CD8-positive, alpha-beta memory T cell (primary cell): ENCODE measurements around the gene TBCD. TPM values are rescaled to one million over a fixed set of nuclear protein-coding genes. Genes with fewer than 3 reads are reported as not detected.

Experiments
- CTCF ChIA-PET: fragments of 350-600 bp; sonication (Branson Sonifier 250); formaldehyde crosslinking; loops from one replicate; lab custom pipeline; 2021; ENCODE audit warnings: antibody characterized with exemption; lab: Charles Lee
- POLR2A ChIA-PET: fragments of 350-600 bp; sonication (Branson Sonifier 250); formaldehyde crosslinking; loops from one replicate; lab custom pipeline; 2021; ENCODE audit warnings: antibody characterized with exemption; lab: Charles Lee
- DNase-seq, 5 donors: peaks; one replicate each; pipeline versions ENCODE4 v3.0.0 to v3.0.0-alpha.2; 2020 to 2022; ENCODE audit warnings: mixed read lengths in 1 of 5
- H3K27ac ChIP-seq: one replicate; pipeline ENCODE4 v1.7.0; 2013; ENCODE audit warnings: low read depth, mild to moderate bottlenecking, low read length, moderate library complexity
- H3K27me3 ChIP-seq: 2 replicates; pipeline ENCODE4 v1.7.0; 2013; ENCODE audit warnings: low read length, mild to moderate bottlenecking; ENCODE audit not compliant: insufficient read depth, poor library complexity, severe bottlenecking
- H3K36me3 ChIP-seq: 2 replicates; pipeline ENCODE4 v1.7.0; 2013; ENCODE audit warnings: mild to moderate bottlenecking, low read length, moderate library complexity; ENCODE audit not compliant: insufficient read depth
- H3K4me1 ChIP-seq: 2 replicates; pipeline ENCODE4 v1.7.0; 2013; ENCODE audit warnings: mild to moderate bottlenecking, low read length, moderate library complexity; ENCODE audit not compliant: insufficient read depth
- H3K4me3 ChIP-seq: 2 replicates; pipeline ENCODE4 v1.7.0; 2013; ENCODE audit warnings: mild to moderate bottlenecking, low read length
- H3K9me3 ChIP-seq: 2 replicates; pipeline ENCODE4 v1.7.0; 2013; ENCODE audit warnings: mild to moderate bottlenecking, low read length
- H3K27ac Mint-ChIP-seq, 8 donors: one replicate each; pipeline ENCODE4 v1.8.0; 2020 to 2021; ENCODE audit warnings: mixed read lengths in 8 of 8, mild to moderate bottlenecking in 6 of 8, inconsistent platforms in 3 of 8, moderate library complexity in 3 of 8
- H3K27me3 Mint-ChIP-seq, 2 donors: one replicate each; pipeline ENCODE4 v1.8.0; 2020 to 2021; ENCODE audit warnings: mixed read lengths in 2 of 2, mild to moderate bottlenecking in 1 of 2, moderate library complexity in 1 of 2
- H3K36me3 Mint-ChIP-seq, 3 donors: one replicate each; pipeline ENCODE4 v1.8.0; 2020 to 2021; ENCODE audit warnings: mixed read lengths in 3 of 3, inconsistent platforms in 1 of 3, mild to moderate bottlenecking in 1 of 3
- H3K4me1 Mint-ChIP-seq, 3 donors: one replicate each; pipeline ENCODE4 v1.8.0; 2020 to 2021; ENCODE audit warnings: mixed read lengths in 3 of 3, inconsistent platforms in 1 of 3, mild to moderate bottlenecking in 1 of 3
- H3K4me3 Mint-ChIP-seq, 7 donors: one replicate each; pipeline ENCODE4 v1.8.0; 2020 to 2021; ENCODE audit warnings: mixed read lengths in 7 of 7, mild to moderate bottlenecking in 6 of 7, moderate library complexity in 4 of 7, inconsistent platforms in 2 of 7
- H3K9me3 Mint-ChIP-seq, 5 donors: one replicate each; pipeline ENCODE4 v1.8.0; 2020 to 2022; ENCODE audit warnings: mixed read lengths in 5 of 5, mild to moderate bottlenecking in 3 of 5, moderate library complexity in 2 of 5, inconsistent platforms in 1 of 5
- polyA plus RNA-seq: library from polyadenylated mRNA; unstranded; fragments of 300-500 nt; fragmentation: Illumina TruSeq; gene quantifications from one replicate; pipeline ENCODE4 v1.2.3, GENCODE V29; 2021
- total RNA-seq, 2 experiments: library from RNA; stranded (reverse); gene quantifications; one replicate each; pipeline ENCODE4 v1.2.3, GENCODE V29; 2021

The TBCD gene
- total and polyA plus RNA-seq, 3 experiments from 2014 or later, result 79.1 to 130 (median 83.7) TPM

- POLR2A ChIA-PET, result interaction anchor here (0.9 to 3.5 kb wide), 3 partner anchors 14 to 24 kb away, joined by 3 to 24 read pairs (median 3); no protein-coding TSS in a partner anchor
- H3K27me3 Mint-ChIP-seq, result peaks cover 0 to 2% of the 10 kb centered on the region in 2 donors
- H3K27ac ChIP-seq, result peak overlapping the region; percentile 74
- DNase-seq, result peak; percentile 81 to 94 (median 86)
- H3K9me3 Mint-ChIP-seq, result no peaks in the 10 kb centered on the region
- peak overlapping the region; percentile 59 for H3K4me3 ChIP-seq
- H3K36me3 Mint-ChIP-seq, result peaks cover 0 to 34% (median 13%) of the 10 kb centered on the region in 3 donors
- CTCF ChIA-PET, result interaction anchor here (1.2 to 1.9 kb wide), 2 partner anchors 18 to 19 kb away, joined by 3 to 9 read pairs; no protein-coding TSS in a partner anchor
- no peaks in the 10 kb centered on the region for H3K36me3 ChIP-seq
- H3K4me3 Mint-ChIP-seq, result peak overlapping the region; percentile 69 to 88 (median 86)
- H3K27ac Mint-ChIP-seq, result peak overlapping the region; percentile 97 to 100 (median 100)
- H3K4me1 ChIP-seq, result peaks cover 55% of the 10 kb centered on the region
- no peaks in the 10 kb centered on the region for H3K27me3 ChIP-seq
- H3K4me1 Mint-ChIP-seq, result peaks cover 83 to 97% (median 95%) of the 10 kb centered on the region in 3 donors
- no peaks in the 10 kb centered on the region for H3K9me3 ChIP-seq
Observed at GRCh38 chr17:82882715-82883418, 131.0 kb downstream of the TBCD start.

- Histone ChIP-seq H3K27ac (peak overlapping the region; percentile 14), H3K9me3 (no peaks in the 10 kb centered on the region), H3K4me1 (peaks cover 55% of the 10 kb centered on the region), H3K27me3 (no peaks in the 10 kb centered on the region), H3K36me3 (no peaks in the 10 kb centered on the region), H3K4me3 (peak overlapping the region; percentile 38)
- ChIA-PET POLR2A (interaction anchor here (0.9 to 3.5 kb wide), 3 partner anchors 13 to 24 kb away, joined by 3 to 24 read pairs (median 3); no protein-coding TSS in a partner anchor), CTCF (interaction anchor here (0.8 to 2.0 kb wide), 3 partner anchors 20 to 102 kb away, joined by 3 to 9 read pairs (median 7); no protein-coding TSS in a partner anchor)
- peaks cover 0 to 2% of the 10 kb centered on the region in 2 donors for H3K27me3 Mint-ChIP-seq
- H3K36me3 Mint-ChIP-seq, result peaks cover 0 to 29% (median 14%) of the 10 kb centered on the region in 3 donors
- peaks cover 79 to 96% (median 94%) of the 10 kb centered on the region in 3 donors for H3K4me1 Mint-ChIP-seq
- peak overlapping the region; percentile 69 to 88 (median 87) for H3K4me3 Mint-ChIP-seq
- H3K27ac Mint-ChIP-seq, result peak overlapping the region; percentile 97 to 100 (median 100)
- peak in 2 of 5 donors; percentile 19 to 61 for DNase-seq
- no peaks in the 10 kb centered on the region for H3K9me3 Mint-ChIP-seq
Observed at GRCh38 chr17:82883419-82884031, 131.7 kb downstream of the TBCD start.

- peak overlapping the region; percentile 69 to 88 (median 87) for H3K4me3 Mint-ChIP-seq
- H3K9me3 Mint-ChIP-seq, result no peaks in the 10 kb centered on the region
- no peak overlapping the region for H3K4me3 ChIP-seq
- H3K9me3 ChIP-seq, result no peaks in the 10 kb centered on the region
- H3K4me1 Mint-ChIP-seq, result peaks cover 72 to 88% (median 84%) of the 10 kb centered on the region in 3 donors
- H3K27ac ChIP-seq, result peak overlapping the region; percentile 76
- peak in 3 of 5 donors; percentile 27 to 65 (median 48) for DNase-seq
- H3K36me3 Mint-ChIP-seq, result peaks cover 0 to 24% (median 12%) of the 10 kb centered on the region in 3 donors
- H3K36me3 ChIP-seq, result no peaks in the 10 kb centered on the region
- H3K27me3 ChIP-seq, result no peaks in the 10 kb centered on the region
- CTCF ChIA-PET, result interaction anchor here (0.7 to 2.4 kb wide), 9 partner anchors 9 to 314 kb away, joined by 3 to 15 read pairs (median 4); no protein-coding TSS in a partner anchor
- no peaks in the 10 kb centered on the region for H3K27me3 Mint-ChIP-seq
- POLR2A ChIA-PET, result interaction anchor here (0.7 to 3.5 kb wide), 3 partner anchors 12 to 49 kb away, joined by 3 to 24 read pairs (median 3); no protein-coding TSS in a partner anchor
- H3K27ac Mint-ChIP-seq, result peak overlapping the region; percentile 97 to 100 (median 100)
- H3K4me1 ChIP-seq, result peaks cover 55% of the 10 kb centered on the region
Observed at GRCh38 chr17:82884341-82884969, 132.6 kb downstream of the TBCD start.

- Histone ChIP-seq H3K27ac (peak overlapping the region; percentile 76), H3K36me3 (no peaks in the 10 kb centered on the region), H3K9me3 (no peaks in the 10 kb centered on the region), H3K27me3 (no peaks in the 10 kb centered on the region), H3K4me3 (no peak overlapping the region), H3K4me1 (peaks cover 55% of the 10 kb centered on the region)
- ChIA-PET CTCF (interaction anchor here (0.7 to 2.4 kb wide), 11 partner anchors 8 to 313 kb away, joined by 3 to 15 read pairs (median 3); no protein-coding TSS in a partner anchor), POLR2A (interaction anchor here (0.6 to 3.5 kb wide), 4 partner anchors 12 to 49 kb away, joined by 3 to 24 read pairs (median 5); no protein-coding TSS in a partner anchor)
- peaks cover 68 to 87% (median 84%) of the 10 kb centered on the region in 3 donors for H3K4me1 Mint-ChIP-seq
- peaks cover 0 to 24% (median 13%) of the 10 kb centered on the region in 3 donors for H3K36me3 Mint-ChIP-seq
- no peaks in the 10 kb centered on the region for H3K27me3 Mint-ChIP-seq
- H3K27ac Mint-ChIP-seq, result peak overlapping the region; percentile 97 to 100 (median 100)
- peak overlapping the region; percentile 69 to 88 (median 87) for H3K4me3 Mint-ChIP-seq
- no peaks in the 10 kb centered on the region for H3K9me3 Mint-ChIP-seq
- peak; percentile 34 to 76 (median 43) for DNase-seq
Observed at GRCh38 chr17:82884970-82885353, 133.1 kb downstream of the TBCD start.

- Histone ChIP-seq H3K27ac (no peak overlapping the region), H3K36me3 (no peaks in the 10 kb centered on the region), H3K4me1 (peaks cover 42% of the 10 kb centered on the region), H3K27me3 (no peaks in the 10 kb centered on the region), H3K4me3 (no peak overlapping the region), H3K9me3 (no peaks in the 10 kb centered on the region)
- Mint-ChIP-seq H3K4me1 (peaks cover 62 to 74% (median 74%) of the 10 kb centered on the region in 3 donors), H3K27ac (peak overlapping the region in 7 of 8 donors; percentile 80 to 97 (median 88)), H3K4me3 (peak overlapping the region in 6 of 7 donors; percentile 9 to 66 (median 40)), H3K27me3 (no peaks in the 10 kb centered on the region), H3K9me3 (no peaks in the 10 kb centered on the region), H3K36me3 (peaks cover 0 to 40% (median 19%) of the 10 kb centered on the region in 3 donors)
- POLR2A ChIA-PET, result interaction anchor here (0.6 kb wide), 1 partner anchor 420 kb away, joined by 3 read pairs; no protein-coding TSS in a partner anchor
- DNase-seq, result no peak
- CTCF ChIA-PET, result no interaction called here
Observed at GRCh38 chr17:82887255-82888164, 135.6 kb downstream of the TBCD start.

- Histone ChIP-seq H3K4me1 (peaks cover 43% of the 10 kb centered on the region), H3K36me3 (no peaks in the 10 kb centered on the region), H3K4me3 (no peak overlapping the region), H3K27ac (no peak overlapping the region), H3K27me3 (no peaks in the 10 kb centered on the region), H3K9me3 (no peaks in the 10 kb centered on the region)
- Mint-ChIP-seq H3K36me3 (peaks cover under 1 to 46% (median 19%) of the 10 kb centered on the region in 3 donors), H3K4me3 (peak overlapping the region in 1 of 7 donors; percentile 23), H3K9me3 (no peaks in the 10 kb centered on the region), H3K27me3 (no peaks in the 10 kb centered on the region), H3K27ac (peak overlapping the region in 4 of 8 donors; percentile 5 to 97 (median 38)), H3K4me1 (peaks cover 62 to 74% (median 74%) of the 10 kb centered on the region in 3 donors)
- no peak for DNase-seq
- ChIA-PET CTCF (no interaction called here), POLR2A (no interaction called here)
Observed at GRCh38 chr17:82888583-82889495, 137.0 kb downstream of the TBCD start.
